GM12878 (cell line): Measurements from ENCODE around the gene CCDC6. TPM values are rescaled to one million over a fixed set of nuclear protein-coding genes. Genes with fewer than 3 reads are reported as not detected.

Source experiments
- ATAC-seq: fragments of 200-7000 bp; cut with Tn5 transposase; 3 replicates; pipeline ENCODE4 v1.9.1; 2020; ENCODE audit warnings: mild to moderate bottlenecking, moderate library complexity
- BruUV-seq: library from RNA; stranded (reverse); fragments of 400-500 nt; replicated peaks from 2 replicates; lab custom pipeline; 2021; lab: Mats Ljungman, UMichigan
- CTCF ChIA-PET: fragments of 300-600 bp; sonication (Branson Sonifier 250); formaldehyde crosslinking; extraction: SDS; loops from one replicate; lab custom pipeline; 2021; ENCODE audit warnings: inconsistent platforms; lab: Yijun Ruan, JAX
- POLR2A ChIA-PET: fragments of 350-600 bp; formaldehyde crosslinking; extraction: SDS; loops from one replicate; lab custom pipeline; 2021; ENCODE audit warnings: inconsistent platforms; lab: Charles Lee
- RAD21 ChIA-PET: fragments of 300-600 bp; sonication (Branson Sonifier 250); formaldehyde crosslinking; loops from one replicate; lab custom pipeline; 2023; ENCODE audit warnings: antibody characterized with exemption; ENCODE audit not compliant: unreplicated experiment; lab: Charles Lee
- SMC1A ChIA-PET: fragments of 300-600 bp; sonication (Branson Sonifier 250); formaldehyde crosslinking; loops from one replicate; lab custom pipeline; 2023; ENCODE audit not compliant: unreplicated experiment, uncharacterized antibody; lab: Charles Lee
- DNase-seq: peaks from one replicate; pipeline ENCODE4 v3.0.0-alpha.2; 2011; ENCODE audit warnings: low read depth, low spot score
- FAIRE-seq: peaks from 3 replicates; lab custom pipeline; 2011; peaks lifted over from hg19 to GRCh38; lab: Jason Lieb, UNC
- H2AFZ ChIP-seq: 2 replicates; pipeline ENCODE4 v1.6.0; 2011; ENCODE audit warnings: low read depth, low read length, control low read depth; ENCODE audit not compliant: control insufficient read depth
- H3K27ac ChIP-seq: 2 replicates; pipeline ENCODE4 v1.5.1; 2011; ENCODE audit warnings: control low read depth; ENCODE audit not compliant: control insufficient read depth, insufficient read depth
- H3K27me3 ChIP-seq, 2 experiments: replicated peaks in 1 of 2; 2 replicates each; pipeline versions ENCODE4 v1.6.0 to v1.6.1; 2011; ENCODE audit warnings: low read length in 1 of 2; ENCODE audit not compliant: control insufficient read depth in 2 of 2, insufficient read depth in 2 of 2
- H3K36me3 ChIP-seq, 2 experiments: 2 replicates each; pipeline ENCODE4 v1.5.1; 2011; ENCODE audit warnings: low read length in 1 of 2; ENCODE audit not compliant: control insufficient read depth in 2 of 2, insufficient read depth in 2 of 2
- H3K4me1 ChIP-seq: 2 replicates; pipeline ENCODE4 v1.6.1; 2011; ENCODE audit warnings: mild to moderate bottlenecking, low read length, moderate library complexity, mixed read lengths; ENCODE audit not compliant: control insufficient read depth, insufficient read depth
- H3K4me2 ChIP-seq: 2 replicates; pipeline ENCODE4 v1.6.0; 2011; ENCODE audit warnings: control low read depth; ENCODE audit not compliant: control insufficient read depth, insufficient read depth
- H3K4me3 ChIP-seq: fragments of 200-600 bp; sonication (generic); 2 replicates; pipeline ENCODE4 v1.5.1; 2016
- H3K79me2 ChIP-seq: 2 replicates; pipeline ENCODE4 v1.6.0; 2011; ENCODE audit warnings: low read length; ENCODE audit not compliant: control insufficient read depth, insufficient read depth
- H3K9ac ChIP-seq: 2 replicates; pipeline ENCODE4 v1.8.0; 2011; ENCODE audit warnings: low read length, control low read depth, mixed read lengths; ENCODE audit not compliant: control insufficient read depth, insufficient read depth
- H3K9me3 ChIP-seq: replicated peaks from 3 replicates; pipeline ENCODE4 v1.5.1; 2011; ENCODE audit warnings: mild to moderate bottlenecking, low read length; ENCODE audit not compliant: control insufficient read depth, insufficient read depth
- H4K20me1 ChIP-seq: 2 replicates; pipeline ENCODE4 v1.6.0; 2011; ENCODE audit not compliant: control insufficient read depth, insufficient read depth
- ASH2L ChIP-seq: fragments of 300-600, 200-600 bp; sonication (generic); IDR thresholded peaks from 2 replicates; pipeline ENCODE4 v1.6.1; 2017; ENCODE audit warnings: low read depth, mild to moderate bottlenecking, borderline replicate concordance
- ATF2 ChIP-seq: IDR thresholded peaks from 2 replicates; pipeline ENCODE4 v1.6.1; 2012; ENCODE audit warnings: low read length, inconsistent platforms
- BRCA1 ChIP-seq: IDR thresholded peaks from 2 replicates; pipeline ENCODE4 v1.6.1; 2011; ENCODE audit warnings: low read depth, low read length, improper control_type of control experiment
- CHD4 ChIP-seq: fragments of 200-600 bp; sonication (generic); IDR thresholded peaks from 2 replicates; pipeline ENCODE4 v1.6.1; 2016; ENCODE audit warnings: mild to moderate bottlenecking
- DPF2 ChIP-seq: fragments of 450-650 bp; IDR thresholded peaks from 2 replicates; pipeline ENCODE4 v1.6.1; 2017; ENCODE audit warnings: mild to moderate bottlenecking
- EP300 ChIP-seq, 2 experiments: fragments of 150-350 bp in 1 of 2; IDR thresholded peaks; 2 replicates each; pipeline ENCODE4 v1.6.1; 2011 to 2012; ENCODE audit warnings: low read depth in 2 of 2, low read length in 2 of 2, borderline replicate concordance in 1 of 2, improper control_type of control experiment in 1 of 2, inconsistent platforms in 1 of 2; ENCODE audit not compliant: control insufficient read depth in 1 of 2
- EZH2 ChIP-seq: IDR thresholded peaks from 2 replicates; pipeline ENCODE4 v1.6.1; 2012; ENCODE audit warnings: low read depth, mild to moderate bottlenecking, control low read depth, inconsistent platforms, low read length, borderline replicate concordance; ENCODE audit not compliant: control insufficient read depth
- IKZF1 ChIP-seq: fragments of 450-650 bp; conservative IDR thresholded peaks from 2 replicates; pipeline ENCODE4 v1.6.1; 2017; ENCODE audit warnings: antibody characterized with exemption, mild to moderate bottlenecking
- IKZF2 ChIP-seq, 2 experiments: fragments of 450-650 bp; IDR thresholded peaks; 2 replicates each; pipeline ENCODE4 v1.6.1; 2017; ENCODE audit warnings: mild to moderate bottlenecking in 2 of 2, moderate library complexity in 2 of 2
- MEF2A ChIP-seq: IDR thresholded peaks from 2 replicates; pipeline ENCODE4 v1.6.1; 2011; ENCODE audit warnings: low read depth, mild to moderate bottlenecking, low read length, moderate library complexity; ENCODE audit not compliant: insufficient read depth
- MYB ChIP-seq: fragments of 150-350 bp; IDR thresholded peaks from 2 replicates; pipeline ENCODE4 v1.6.1; 2014; ENCODE audit warnings: mild to moderate bottlenecking, low read depth, low read length, borderline replicate concordance
- NFYA ChIP-seq: IDR thresholded peaks from 2 replicates; pipeline ENCODE4 v1.6.1; 2011; ENCODE audit warnings: low read depth, mild to moderate bottlenecking, low read length, improper control_type of control experiment, borderline replicate concordance
- PAX8 ChIP-seq: fragments of 450-650 bp; IDR thresholded peaks from 2 replicates; pipeline ENCODE4 v1.6.1; 2017; ENCODE audit warnings: mild to moderate bottlenecking, moderate library complexity
- RB1 ChIP-seq: fragments of 450-650 bp; formaldehyde crosslinking; IDR thresholded peaks from 2 replicates; pipeline ENCODE4 v1.6.1; 2017; ENCODE audit warnings: mild to moderate bottlenecking, borderline replicate concordance
- RELB ChIP-seq: fragments of 450-650 bp; IDR thresholded peaks from 2 replicates; pipeline ENCODE4 v1.6.1; 2017; ENCODE audit warnings: low read depth, mild to moderate bottlenecking, moderate library complexity
- SREBF2 ChIP-seq: IDR thresholded peaks from 2 replicates; pipeline ENCODE4 v1.6.1; 2012; ENCODE audit warnings: mild to moderate bottlenecking, low read length
- SUPT20H ChIP-seq: IDR thresholded peaks from 2 replicates; pipeline ENCODE4 v1.6.1; 2011; ENCODE audit warnings: low read depth, mild to moderate bottlenecking, low read length, moderate library complexity, borderline replicate concordance; ENCODE audit not compliant: control insufficient read depth
- ZNF622 ChIP-seq: fragments of 450-650 bp; IDR thresholded peaks from 2 replicates; pipeline ENCODE4 v1.6.1; 2017; ENCODE audit warnings: mild to moderate bottlenecking, inconsistent platforms
- WGBS: methylation state at CpG from one replicate; pipeline ENCODE4 v1.1.6; 2016; ENCODE audit warnings: low lambda C conversion rate; ENCODE audit not compliant: insufficient replicate concordance, insufficient coverage; ENCODE audit errors: missing lambda C conversion rate; 5-methylcytosine and 5-hydroxymethylcytosine counted together
- in situ Hi-C: fragments of 300-500 bp; cut with MboI; formaldehyde crosslinking; loops from 9 replicates; pipeline ENCODE4 v1.14.3; 2018; ENCODE audit warnings: mixed read lengths
- intact Hi-C: fragments of 100-400 bp; cut with micrococcal nuclease; formaldehyde crosslinking; loops from one replicate; pipeline ENCODE4 v1.14.2; 2022; ENCODE audit not compliant: unreplicated experiment
- polyA plus RNA-seq, 11 experiments: library from polyadenylated mRNA; depleted of rRNA in 4 of 11; unstranded in 6 of 11; stranded (reverse) in 5 of 11; fragments of >200 nt; fragmentation: Nextera tagmentation in 4 of 11; fragmentation: Illumina TruSeq in 1 of 11; extraction: Ambion mirVana in 4 of 11; extraction: Trizol in 1 of 11; gene quantifications; 1 replicate in 1 of 11; 2 replicates in 10 of 11; pipeline versions ENCODE4 v1.2.1 to v1.2.3, GENCODE V29; 2011 to 2016; ENCODE audit warnings: inconsistent platforms in 2 of 11, missing spikeins in 2 of 11, low read depth in 1 of 11
- total RNA-seq, 4 experiments: library from RNA; depleted of rRNA in 3 of 4; stranded (reverse); fragments of >200 nt in 3 of 4; fragmentation: Illumina TruSeq in 1 of 4; extraction: Trizol in 1 of 4; gene quantifications; 2 replicates each; pipeline versions ENCODE4 v1.2.1 to v1.2.3, GENCODE V29; 2013 to 2021

Gene CCDC6
- total and polyA plus RNA-seq, 10 of the 15 experiments (the other 5 are each of a cell fraction or from before 2014, with no cell fraction given): 11.8 to 46.2 (median 26.7) TPM

- CTCF ChIA-PET: interaction anchor here (1.2 to 2.0 kb wide), 6 partner anchors 14 to 58 kb away, joined by 3 to 8 read pairs (median 5); partner anchors contain the start of gene CCDC6
- Histone ChIP-seq H3K36me3 (no peaks in the 10 kb centered on the region; a peak in 2 of 4 replicates), H3K27me3 (no peaks in the 10 kb centered on the region), H3K4me2 (no peak overlapping the region), H3K9me3 (no peaks in the 10 kb centered on the region), H2AFZ (no peak overlapping the region), H3K79me2 (peaks cover 60% of the 10 kb centered on the region), H3K4me3 (no peak overlapping the region), H3K4me1 (peaks cover 41% of the 10 kb centered on the region), H4K20me1 (0 out of 2 replicates have a peak, but pooled peaks cover 3% of the 10 kb centered on the region), H3K9ac (no peak overlapping the region), H3K27ac (no peak overlapping the region)
- FAIRE-seq (no peak), DNase-seq (no peak), ATAC-seq (no peak)
- in situ Hi-C loops: no loop called here
- RAD21 ChIA-PET: interaction anchor here (1.0 to 1.9 kb wide), 4 partner anchors 12 to 24 kb away, joined by 4 to 7 read pairs (median 4); no protein-coding TSS in a partner anchor
- WGBS: 90% methylated on average over 4 of the region's 4 CpGs
- intact Hi-C loops: no loop called here
- POLR2A ChIA-PET: interaction anchor here (0.8 to 0.9 kb wide), 2 partner anchors 19 kb away, joined by 3 read pairs; no protein-coding TSS in a partner anchor
- BruUV-seq: no TSS peak
- SMC1A ChIA-PET: interaction anchor here (0.6 to 8.2 kb wide), 7 partner anchors 9 to 54 kb away, joined by 3 to 62 read pairs (median 5); partner anchors contain the start of gene CCDC6
- TF ChIP-seq MEF2A: no peak
- TF ChIP-seq BRCA1: no peak
- TF ChIP-seq IKZF2 (IDR thresholded peaks at IDR 0.05): no peak
- no peak for TF ChIP-seq IKZF1
- no peak for TF ChIP-seq NFYA
- TF ChIP-seq CHD4: no peak
- no peak for TF ChIP-seq DPF2
- no peak for TF ChIP-seq ATF2
- TF ChIP-seq RB1: no peak
- no peak for TF ChIP-seq RELB
- no peak for TF ChIP-seq SREBF2
- no peak for TF ChIP-seq ASH2L
- TF ChIP-seq SUPT20H: no peak
- no peak for TF ChIP-seq MYB
- no peak for TF ChIP-seq PAX8
- TF ChIP-seq EZH2: no peak
- TF ChIP-seq ZNF622: no peak
- TF ChIP-seq EP300 (IDR thresholded peaks at IDR 0.05; ENCODE audit: borderline replicate concordance in 1 of 2, control insufficient read depth in 1 of 2, low read depth in 2 of 2, low read length in 2 of 2): no peak
These were observed 17.4 kb downstream of the CCDC6 start for GRCh38 chr10:59888781-59889435.
